ENCODE data around the gene OTOS.

OTOS gene

GRCh38 chr2:240140511-240140910 lies at the start of gene OTOS:
Gene OTOS (minus strand): TSS chr2:240140658. CDS start chr2:240140326, 332 bp downstream.
- DNase-seq: no peak

DNA sequence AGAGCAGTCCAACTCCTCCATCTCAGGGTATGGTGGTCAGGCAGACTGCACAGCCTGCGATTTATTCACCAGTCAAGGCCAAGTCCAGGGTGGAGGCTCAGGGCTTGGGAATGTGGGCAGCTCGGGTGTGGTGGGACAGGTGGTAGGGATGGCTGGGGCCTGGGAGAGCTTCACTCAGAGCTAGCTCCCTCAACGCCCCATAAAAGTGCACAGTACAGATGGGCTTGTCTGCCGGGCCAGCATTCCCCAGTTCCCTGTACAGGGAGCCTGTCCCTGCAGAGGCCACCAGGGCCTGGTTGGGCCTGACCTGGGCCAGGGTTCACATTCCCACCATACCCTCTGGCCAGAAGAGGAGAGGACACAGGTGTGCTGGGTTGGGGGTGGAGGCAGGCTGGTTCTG lies 49.2 kb upstream of the OTOS start:
- DNase-seq: no peak

GRCh38 chr2:240187989-240188590 lies 47.6 kb upstream of the OTOS start:
- no peak for DNase-seq

DNA sequence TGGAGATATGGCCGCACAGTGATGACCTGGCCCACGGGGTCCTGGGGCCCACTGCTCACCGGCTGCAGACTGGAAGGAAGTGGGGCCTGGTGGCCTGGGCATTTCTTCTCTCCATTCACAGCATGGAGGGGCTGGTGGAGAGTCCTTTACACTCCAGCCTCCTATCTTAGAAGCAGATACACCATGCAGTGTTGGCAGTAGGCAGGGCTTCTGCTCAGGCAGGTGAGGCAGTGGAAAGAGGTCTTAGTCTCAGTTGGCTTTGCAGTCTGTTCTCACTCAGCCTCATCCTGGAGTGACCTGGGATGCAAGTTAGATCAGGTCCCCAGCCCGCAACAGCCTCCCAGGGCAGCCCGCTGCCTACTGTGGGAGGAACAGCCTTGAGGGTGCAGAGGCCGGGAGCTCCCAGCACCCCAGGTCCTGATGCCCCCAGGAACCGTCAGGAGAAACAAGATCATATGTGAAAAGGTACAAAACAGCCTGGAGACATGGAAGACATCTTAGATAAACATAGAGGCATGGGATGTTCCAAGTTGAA lies 45.8 kb upstream of the OTOS start:
- no peak for DNase-seq

GRCh38 chr2:240184656-240185055 lies 44.2 kb upstream of the OTOS start:
- no peak for DNase-seq

GRCh38 chr2:240183875-240184590 lies 43.6 kb upstream of the OTOS start:
- DNase-seq: no peak

GRCh38 chr2:240183006-240183874 lies 42.8 kb upstream of the OTOS start:
- DNase-seq: no peak

DNA sequence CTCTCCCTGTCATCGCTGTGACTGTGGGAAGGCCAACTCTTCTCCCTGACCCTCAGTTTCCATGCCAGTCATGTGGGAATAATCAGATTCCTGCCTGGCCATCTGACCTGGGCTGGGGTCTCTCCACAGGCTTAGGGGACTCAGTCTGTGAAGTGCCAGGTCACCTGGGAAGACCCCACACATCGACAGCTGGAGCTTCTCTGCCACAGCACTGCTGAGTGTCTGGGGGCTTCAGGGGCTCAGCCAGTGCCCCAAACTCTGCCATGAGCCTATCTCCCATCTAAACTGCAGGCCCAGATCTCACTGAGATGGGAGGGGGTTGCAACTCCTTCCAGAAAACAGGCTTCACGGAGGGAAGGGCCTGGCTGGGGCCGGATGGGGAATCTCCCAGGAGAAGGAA lies 42.0 kb upstream of the OTOS start:
- DNase-seq: no peak

- DNase-seq: no peak
Measured at GRCh38 chr2:240182001-240182400, 41.5 kb upstream of the OTOS start.

GRCh38 chr2:240179941-240180666 lies 39.6 kb upstream of the OTOS start:
- DNase-seq: no peak

- DNase-seq: no peak
Measured at GRCh38 chr2:240179186-240179815, 38.8 kb upstream of the OTOS start.

DNA sequence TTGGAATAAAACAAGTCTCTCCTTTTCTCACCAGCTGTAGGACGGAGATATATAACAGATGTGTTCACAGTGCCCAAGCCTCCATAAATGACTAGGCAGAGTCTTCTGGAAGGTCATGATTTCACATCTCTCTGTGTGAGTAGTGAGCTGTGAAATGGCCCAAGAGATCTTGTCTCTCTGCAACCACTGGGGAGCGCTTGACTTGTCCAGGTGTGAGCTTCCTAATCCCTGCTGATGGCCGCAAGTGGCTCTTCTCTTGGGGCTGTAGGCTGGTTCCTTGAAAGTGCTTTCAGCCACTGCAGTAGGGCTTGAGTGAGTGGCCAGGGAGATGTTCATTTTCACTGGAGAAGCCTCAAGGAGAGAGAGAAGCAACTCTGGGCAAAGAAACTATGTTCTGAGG lies 38.1 kb upstream of the OTOS start:
- peak in 1 of 2 experiments; percentile 22 for DNase-seq

GRCh38 chr2:240174496-240174895 lies 34.0 kb upstream of the OTOS start:
- no peak for DNase-seq

- no peak for DNase-seq
Measured at GRCh38 chr2:240172071-240172895, 31.8 kb upstream of the OTOS start.

GRCh38 chr2:240170883-240171282 lies 30.4 kb upstream of the OTOS start:
- no peak for DNase-seq

- no peak for DNase-seq
Measured at GRCh38 chr2:240170354-240170735, 29.9 kb upstream of the OTOS start.

- DNase-seq: no peak
Measured at GRCh38 chr2:240169486-240170353, 29.3 kb upstream of the OTOS start.

DNA sequence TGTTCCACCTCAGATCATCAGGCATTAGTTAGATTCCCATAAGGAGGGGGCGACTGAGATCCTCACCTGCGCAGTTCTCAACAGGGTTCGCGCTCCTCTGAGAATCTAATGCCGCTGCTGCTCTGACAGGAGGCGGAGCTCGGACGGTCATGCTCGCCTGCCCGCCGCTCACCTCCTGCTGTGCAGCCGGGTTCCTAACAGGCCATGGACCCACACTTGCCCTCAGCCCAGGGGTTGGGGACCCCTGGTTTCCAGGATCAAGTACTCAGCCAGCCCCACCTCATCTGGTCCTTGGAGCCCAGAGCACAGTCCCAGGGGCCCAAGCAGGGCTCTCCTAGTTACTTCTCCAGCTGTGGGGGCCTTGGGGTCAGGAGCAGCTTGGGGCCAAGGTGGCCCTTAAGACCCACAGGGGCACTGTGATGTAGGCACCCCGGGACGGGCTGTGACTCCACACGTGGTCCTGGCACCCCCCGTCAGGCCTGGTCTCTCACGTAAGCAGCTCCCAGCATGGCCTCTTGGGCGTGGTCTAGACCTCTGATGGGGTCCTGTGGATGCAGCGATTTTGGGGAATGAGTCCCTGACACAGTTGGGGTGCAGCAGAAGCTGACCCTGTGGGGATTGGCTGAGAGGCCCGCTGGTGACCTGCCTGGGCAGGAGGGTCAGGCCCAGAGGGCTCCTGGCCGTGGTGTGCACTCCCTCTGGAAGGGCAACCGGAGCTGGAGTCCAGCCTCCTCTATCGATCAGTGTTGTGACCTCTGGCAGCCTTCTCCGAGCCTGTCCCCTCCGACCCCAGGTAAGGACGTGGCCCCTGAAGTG lies 28.3 kb upstream of the OTOS start:
- no peak for DNase-seq

DNA sequence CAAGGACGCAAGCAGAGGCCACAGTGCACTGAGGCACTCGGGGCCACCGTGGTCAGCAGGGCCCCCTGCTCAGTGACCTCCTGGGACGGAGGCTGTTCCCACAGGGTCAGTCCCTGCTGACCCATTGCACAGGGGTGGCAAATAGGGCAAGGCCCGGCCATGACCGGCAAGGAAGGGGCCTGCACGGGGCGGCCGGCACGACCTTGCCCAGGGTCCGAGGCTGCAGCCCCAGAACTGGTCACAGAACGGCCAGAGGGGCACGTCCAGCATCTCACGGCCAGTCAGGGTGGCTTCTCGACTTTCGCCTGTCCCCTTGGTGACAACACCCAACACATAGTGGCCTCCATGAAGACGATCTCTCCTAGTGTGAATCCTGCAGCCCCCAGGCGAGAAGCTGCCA lies 27.6 kb upstream of the OTOS start:
- DNase-seq: no peak

- DNase-seq: no peak
Measured at GRCh38 chr2:240167588-240167880, 27.1 kb upstream of the OTOS start.
